GM18505 (cell line): ENCODE data around the gene RGPD3.
"Not testable (repeated sequence)": the region's sequence is repeated elsewhere in the genome, so short reads cannot be mapped to it uniquely, and the experiment has no call there.

Experiments
- ATAC-seq: cut with Tn5 transposase; IDR thresholded peaks from one replicate; pipeline ENCODE4 v1.9.1; 2021; ENCODE audit not compliant: unreplicated experiment
- POLR2A ChIP-seq: IDR thresholded peaks from 4 replicates; pipeline ENCODE4 v1.6.1; 2011; ENCODE audit warnings: borderline replicate concordance; ENCODE audit not compliant: insufficient read depth, insufficient read length; ENCODE audit errors: extremely low read depth

The RGPD3 gene

GRCh38 chr2:106486551-106487385 lies 18.6 kb upstream of the RGPD3 start, which contains the start of gene CD8B2:
CD8B2 (plus strand) TSS chr2:106487364; CDS start chr2:106487427, 63 bp downstream.
- not testable (repeated sequence) for ATAC-seq

- ATAC-seq: not testable (repeated sequence)
Observed at GRCh38 chr2:106479563-106479962, 11.3 kb upstream of the RGPD3 start.

GRCh38 chr2:106477647-106478046 lies 9.4 kb upstream of the RGPD3 start:
- ATAC-seq: not testable (repeated sequence)

- ATAC-seq: not testable (repeated sequence)
Observed at GRCh38 chr2:106470658-106471057, 2.4 kb upstream of the RGPD3 start.

GRCh38 chr2:106467516-106467915 lies 697 bp downstream of the RGPD3 start:
- not testable (repeated sequence) for ATAC-seq

- not testable (repeated sequence) for ATAC-seq
Observed at GRCh38 chr2:106461882-106462281, 6.3 kb downstream of the RGPD3 start.

GRCh38 chr2:106390680-106391079 lies 77.5 kb downstream of the RGPD3 start:
- ATAC-seq: not testable (repeated sequence)

GRCh38 chr2:106388814-106389410 lies 79.3 kb downstream of the RGPD3 start:
- not testable (repeated sequence) for ATAC-seq

- not testable (repeated sequence) for ATAC-seq
Observed at GRCh38 chr2:106384548-106384947, 83.7 kb downstream of the RGPD3 start.

- ATAC-seq: not testable (repeated sequence)
Observed at GRCh38 chr2:106381867-106382266, 86.3 kb downstream of the RGPD3 start.

GRCh38 chr2:106379567-106379966 lies 88.6 kb downstream of the RGPD3 start:
- not testable (repeated sequence) for ATAC-seq

- ATAC-seq: not testable (repeated sequence)
Observed at GRCh38 chr2:106369182-106369581, 99.0 kb downstream of the RGPD3 start.

- no peak for ATAC-seq
Observed at GRCh38 chr2:106366204-106366885, 101.9 kb downstream of the RGPD3 start.

GRCh38 chr2:106363791-106364190 lies 104.4 kb downstream of the RGPD3 start:
- TF ChIP-seq POLR2A: no peak
- ATAC-seq: no peak

More at GRCh38 chr2:106366204-106366885, 101.9 kb downstream of the RGPD3 start:
- TF ChIP-seq POLR2A: no peak

GRCh38 chr2:106362789-106363188 lies 105.4 kb downstream of the RGPD3 start:
- ATAC-seq: no peak
- TF ChIP-seq POLR2A: no peak
